ENCODE results near the gene TMEM91. TPM values are rescaled to one million over a fixed set of nuclear protein-coding genes. Genes with fewer than 3 reads are reported as not detected.
"Not testable (repeated sequence)": the region's sequence is repeated elsewhere in the genome, so short reads cannot be mapped to it uniquely, and the experiment has no call there.

Gene TMEM91
- total RNA-seq, 1 donor: 6.2 TPM

DNA sequence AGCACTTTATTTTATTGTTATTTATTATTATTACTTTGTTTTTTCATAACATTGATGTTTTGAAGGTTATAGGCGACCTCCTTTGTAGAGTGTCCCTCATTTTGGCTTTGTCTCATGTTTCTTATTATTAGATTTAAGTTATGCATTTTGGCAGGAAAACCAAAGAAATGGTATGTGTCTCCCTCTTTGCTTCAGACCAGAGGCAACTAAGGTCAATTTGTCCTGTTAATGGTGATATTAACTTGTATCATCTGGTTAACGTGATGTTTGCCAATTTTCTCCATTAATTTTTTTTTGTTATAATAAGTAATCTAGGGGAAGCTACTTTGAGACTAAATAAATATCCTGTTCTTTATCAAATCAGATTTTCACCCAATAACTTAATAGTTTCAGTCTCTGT is 3.8 kb upstream of the TMEM91 start:
- DNase-seq (ENCODE audit: insufficient read length, low spot score, missing footprints): no peak
- Histone ChIP-seq H3K4me1 (ENCODE audit: insufficient read depth, low read length) (peaks cover 24% of the 10 kb centered on the region), H3K9me3 (ENCODE audit: low read depth, low read length) (no peaks in the 10 kb centered on the region), H3K4me3 (ENCODE audit: insufficient read depth, low read length) (no peak overlapping the region), H3K27me3 (ENCODE audit: insufficient read depth, low read length) (no peaks in the 10 kb centered on the region), H3K36me3 (ENCODE audit: insufficient read depth, low read length) (no peaks in the 10 kb centered on the region), H3K79me2 (ENCODE audit: insufficient read depth, low read length) (peaks cover 31% of the 10 kb centered on the region), H3K4me2 (ENCODE audit: insufficient read depth, low read length) (no peak overlapping the region), H2AFZ (ENCODE audit: low read length) (no peak overlapping the region), H3K27ac (ENCODE audit: low read depth, low read length) (no peak overlapping the region), H4K20me1 (ENCODE audit: insufficient read depth, low read length) (peaks cover 13% of the 10 kb centered on the region)
- TF ChIP-seq, protein P1, sequence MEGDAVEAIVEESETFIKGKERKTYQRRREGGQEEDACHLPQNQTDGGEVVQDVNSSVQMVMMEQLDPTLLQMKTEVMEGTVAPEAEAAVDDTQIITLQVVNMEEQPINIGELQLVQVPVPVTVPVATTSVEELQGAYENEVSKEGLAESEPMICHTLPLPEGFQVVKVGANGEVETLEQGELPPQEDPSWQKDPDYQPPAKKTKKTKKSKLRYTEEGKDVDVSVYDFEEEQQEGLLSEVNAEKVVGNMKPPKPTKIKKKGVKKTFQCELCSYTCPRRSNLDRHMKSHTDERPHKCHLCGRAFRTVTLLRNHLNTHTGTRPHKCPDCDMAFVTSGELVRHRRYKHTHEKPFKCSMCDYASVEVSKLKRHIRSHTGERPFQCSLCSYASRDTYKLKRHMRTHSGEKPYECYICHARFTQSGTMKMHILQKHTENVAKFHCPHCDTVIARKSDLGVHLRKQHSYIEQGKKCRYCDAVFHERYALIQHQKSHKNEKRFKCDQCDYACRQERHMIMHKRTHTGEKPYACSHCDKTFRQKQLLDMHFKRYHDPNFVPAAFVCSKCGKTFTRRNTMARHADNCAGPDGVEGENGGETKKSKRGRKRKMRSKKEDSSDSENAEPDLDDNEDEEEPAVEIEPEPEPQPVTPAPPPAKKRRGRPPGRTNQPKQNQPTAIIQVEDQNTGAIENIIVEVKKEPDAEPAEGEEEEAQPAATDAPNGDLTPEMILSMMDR (IDR thresholded peaks at IDR 0.05; ENCODE audit: extremely low read depth, low read depth, low read length): no peak

GRCh38 chr19:41373993-41374392 is 2.3 kb upstream of the TMEM91 start:
- Histone ChIP-seq H3K9me3 (ENCODE audit: low read depth, low read length) (no peaks in the 10 kb centered on the region), H3K79me2 (ENCODE audit: insufficient read depth, low read length) (peaks cover 26% of the 10 kb centered on the region), H3K36me3 (ENCODE audit: insufficient read depth, low read length) (no peaks in the 10 kb centered on the region), H3K27me3 (ENCODE audit: insufficient read depth, low read length) (no peaks in the 10 kb centered on the region), H3K4me1 (ENCODE audit: insufficient read depth, low read length) (peaks cover 12% of the 10 kb centered on the region), H3K4me3 (ENCODE audit: insufficient read depth, low read length) (no peak overlapping the region), H2AFZ (ENCODE audit: low read length) (no peak overlapping the region), H3K27ac (ENCODE audit: low read depth, low read length) (no peak overlapping the region), H3K4me2 (ENCODE audit: insufficient read depth, low read length) (peak overlapping the region; percentile 11), H4K20me1 (ENCODE audit: insufficient read depth, low read length) (peaks cover 13% of the 10 kb centered on the region)
- TF ChIP-seq, protein P1 (IDR thresholded peaks at IDR 0.05; ENCODE audit: extremely low read depth, low read depth, low read length): no peak
- DNase-seq (ENCODE audit: insufficient read length, low spot score, missing footprints): peak; percentile 85

- no peaks in the 10 kb centered on the region for H3K36me3 ChIP-seq (ENCODE audit: insufficient read depth, low read length)
- H3K27ac ChIP-seq (ENCODE audit: low read depth, low read length): no peak overlapping the region
- H3K27me3 ChIP-seq (ENCODE audit: insufficient read depth, low read length): no peaks in the 10 kb centered on the region
- peak overlapping the region; percentile 99 for H3K4me2 ChIP-seq (ENCODE audit: insufficient read depth, low read length)
- H3K9me3 ChIP-seq (ENCODE audit: low read depth, low read length): no peaks in the 10 kb centered on the region
- no peak for DNase-seq (ENCODE audit: insufficient read length, low spot score, missing footprints)
- TF ChIP-seq, protein P1 (IDR thresholded peaks at IDR 0.05; ENCODE audit: extremely low read depth, low read depth, low read length): no peak
- peak overlapping the region; percentile 91 for H2AFZ ChIP-seq (ENCODE audit: low read length)
- peak overlapping the region; percentile 81 for H3K4me3 ChIP-seq (ENCODE audit: insufficient read depth, low read length)
- H3K4me1 ChIP-seq (ENCODE audit: insufficient read depth, low read length): peaks cover 12% of the 10 kb centered on the region
- H4K20me1 ChIP-seq (ENCODE audit: insufficient read depth, low read length): peaks cover 13% of the 10 kb centered on the region
- peaks cover 14% of the 10 kb centered on the region for H3K79me2 ChIP-seq (ENCODE audit: insufficient read depth, low read length)
Observed at GRCh38 chr19:41376998-41377365, 649 bp downstream of the TMEM91 start.

DNA sequence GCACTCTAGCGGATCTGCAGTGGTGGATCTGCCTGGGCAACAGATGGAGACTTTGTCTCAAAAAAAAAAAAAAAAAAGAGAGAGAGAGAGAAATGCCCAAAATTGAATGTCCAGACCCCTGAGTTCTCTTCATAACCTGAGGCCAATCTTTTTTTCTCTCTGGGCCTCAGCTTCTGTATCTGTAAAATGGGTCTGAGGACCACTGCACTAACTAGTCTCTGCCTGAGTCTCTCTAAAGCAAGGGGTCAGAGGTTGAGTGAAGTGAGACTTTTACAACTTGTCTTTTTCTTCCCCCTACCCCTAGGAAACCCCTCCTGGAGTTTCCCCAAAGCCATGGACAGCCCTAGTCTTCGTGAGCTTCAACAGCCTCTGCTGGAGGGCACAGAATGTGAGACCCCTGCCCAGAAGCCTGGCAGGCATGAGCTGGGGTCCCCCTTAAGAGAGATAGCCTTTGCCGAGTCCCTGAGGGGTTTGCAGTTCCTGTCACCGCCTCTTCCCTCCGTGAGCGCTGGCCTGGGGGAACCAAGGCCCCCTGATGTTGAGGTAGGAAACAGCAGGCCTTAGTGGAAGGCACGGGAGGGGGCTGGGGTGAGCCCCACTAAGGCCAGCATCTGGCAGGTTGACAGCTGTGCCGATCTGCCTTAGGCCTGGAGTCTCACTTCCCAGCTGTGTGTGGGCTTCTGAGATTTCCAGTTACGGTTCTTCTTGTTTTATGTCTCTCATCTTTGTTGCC is 1.8 kb downstream of the TMEM91 start:
- Histone ChIP-seq H3K4me2 (ENCODE audit: insufficient read depth, low read length) (no peak overlapping the region), H4K20me1 (ENCODE audit: insufficient read depth, low read length) (peaks cover 13% of the 10 kb centered on the region), H3K36me3 (ENCODE audit: insufficient read depth, low read length) (no peaks in the 10 kb centered on the region), H3K27me3 (ENCODE audit: insufficient read depth, low read length) (no peaks in the 10 kb centered on the region), H3K4me1 (ENCODE audit: insufficient read depth, low read length) (peaks cover 12% of the 10 kb centered on the region), H2AFZ (ENCODE audit: low read length) (no peak overlapping the region), H3K27ac (ENCODE audit: low read depth, low read length) (no peak overlapping the region), H3K9me3 (ENCODE audit: low read depth, low read length) (no peaks in the 10 kb centered on the region), H3K4me3 (ENCODE audit: insufficient read depth, low read length) (no peak overlapping the region), H3K79me2 (ENCODE audit: insufficient read depth, low read length) (peaks cover 9% of the 10 kb centered on the region)
- TF ChIP-seq, protein P1 (IDR thresholded peaks at IDR 0.05; ENCODE audit: extremely low read depth, low read depth, low read length): no peak
- DNase-seq (ENCODE audit: insufficient read length, low spot score, missing footprints): no peak

DNA sequence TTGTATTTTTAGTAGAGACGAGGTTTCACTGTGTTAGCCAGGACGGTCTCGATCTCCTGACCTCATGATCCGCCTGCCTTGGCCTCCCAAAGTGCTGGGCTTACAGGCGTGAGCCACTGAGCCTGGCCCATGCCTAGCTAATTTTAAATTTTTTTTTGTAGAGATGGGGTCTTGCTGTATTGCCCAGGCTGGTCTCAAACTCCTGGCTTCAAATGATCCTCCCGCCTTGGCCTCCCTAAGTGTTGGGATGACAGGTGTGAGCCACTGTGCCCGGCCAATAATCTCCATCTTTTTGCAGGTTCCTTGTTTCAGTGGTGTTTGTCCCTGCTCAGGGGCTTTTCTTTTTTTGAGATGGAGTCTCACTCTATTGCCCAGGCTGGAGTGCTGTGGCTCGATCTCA is 5.2 kb downstream of the TMEM91 start:
- not testable (repeated sequence) for H3K4me1 ChIP-seq (ENCODE audit: insufficient read depth, low read length); H3K79me2 ChIP-seq (ENCODE audit: insufficient read depth, low read length); H3K36me3 ChIP-seq (ENCODE audit: insufficient read depth, low read length); H2AFZ ChIP-seq (ENCODE audit: low read length); H3K4me3 ChIP-seq (ENCODE audit: insufficient read depth, low read length); H3K27me3 ChIP-seq (ENCODE audit: insufficient read depth, low read length); H3K9me3 ChIP-seq (ENCODE audit: low read depth, low read length); H3K4me2 ChIP-seq (ENCODE audit: insufficient read depth, low read length); DNase-seq (ENCODE audit: insufficient read length, low spot score, missing footprints); H4K20me1 ChIP-seq (ENCODE audit: insufficient read depth, low read length); H3K27ac ChIP-seq (ENCODE audit: low read depth, low read length)
